ENCODE results near the gene DCHS1.

DCHS1 gene

GRCh38 chr11:6614446-6614845, 41.2 kb downstream of the DCHS1 start:
- H3K4me3 ChIP-seq (ENCODE audit: low read depth, low read length), result no peak overlapping the region
- no peak for TF ChIP-seq CTCF (IDR thresholded peaks at IDR 0.05; ENCODE audit: borderline replicate concordance, insufficient read depth, low read depth, low read length)

- no peak overlapping the region for H3K4me3 ChIP-seq (ENCODE audit: low read depth, low read length)
- no peak for TF ChIP-seq CTCF (IDR thresholded peaks at IDR 0.05; ENCODE audit: borderline replicate concordance, insufficient read depth, low read depth, low read length)
Observed at GRCh38 chr11:6613496-6613895, 42.1 kb downstream of the DCHS1 start.

- TF ChIP-seq CTCF (IDR thresholded peaks at IDR 0.05; ENCODE audit: borderline replicate concordance, insufficient read depth, low read depth, low read length), result peak; percentile 55; the same call in 1 of the 2 replicates
Observed at GRCh38 chr11:6612213-6613041, 43.2 kb downstream of the DCHS1 start, which contains the start of gene TAF10. TSS of gene TAF10 (minus strand) at chr11:6612216. CDS start at chr11:6612189, 27 bp downstream.

GRCh38 chr11:6611963-6612212, 43.7 kb downstream of the DCHS1 start:
- no peak for TF ChIP-seq CTCF (IDR thresholded peaks at IDR 0.05; ENCODE audit: borderline replicate concordance, insufficient read depth, low read depth, low read length)
- H3K4me3 ChIP-seq (ENCODE audit: low read depth, low read length), result peak overlapping the region; percentile 66

More at GRCh38 chr11:6612213-6613041, 43.2 kb downstream of the DCHS1 start, which contains the start of gene TAF10:
- H3K4me3 ChIP-seq (ENCODE audit: low read depth, low read length), result peak within 1 kb of the TSS; percentile 66

GRCh38 chr11:6611092-6611962, 44.3 kb downstream of the DCHS1 start:
- no peak for TF ChIP-seq CTCF (IDR thresholded peaks at IDR 0.05; ENCODE audit: borderline replicate concordance, insufficient read depth, low read depth, low read length)
- peak overlapping the region; percentile 66 for H3K4me3 ChIP-seq (ENCODE audit: low read depth, low read length)

- no peak overlapping the region for H3K4me3 ChIP-seq (ENCODE audit: low read depth, low read length)
Observed at GRCh38 chr11:6610591-6610990, 45.0 kb downstream of the DCHS1 start.

More at GRCh38 chr11:6610591-6610990, 45.0 kb downstream of the DCHS1 start:
- no peak for TF ChIP-seq CTCF (IDR thresholded peaks at IDR 0.05; ENCODE audit: borderline replicate concordance, insufficient read depth, low read depth, low read length)

All from GM12875 (cell line).